Fibroblast of villous mesenchyme (primary cell): Measurements from ENCODE around the gene SMARCD3. TPM values are rescaled to one million over a fixed set of nuclear protein-coding genes. Genes with fewer than 3 reads are reported as not detected.

Experiments
- DNase-seq: peaks from one replicate; pipeline ENCODE4 v3.0.0-alpha.2; 2010; ENCODE audit warnings: low read depth
- H3K4me3 ChIP-seq: 2 replicates; pipeline ENCODE4 v1.5.1; 2011; ENCODE audit warnings: low read depth, mild to moderate bottlenecking, low read length
- CTCF ChIP-seq: IDR thresholded peaks from 2 replicates; pipeline ENCODE4 v1.5.1; 2012; ENCODE audit warnings: low read depth, mild to moderate bottlenecking, low read length; ENCODE audit not compliant: insufficient read depth
- total RNA-seq: library from RNA; depleted of rRNA; stranded (reverse); fragments of >200 nt; gene quantifications from 2 replicates; pipeline ENCODE4 v1.2.3, GENCODE V29; 2012

Gene SMARCD3
- total RNA-seq, 1 donor: 32.0 TPM

- no peak for TF ChIP-seq CTCF
These were observed 13.0 kb upstream of the SMARCD3 start for GRCh38 chr7:151261529-151261928.

GRCh38 chr7:151260883-151261282, 12.4 kb upstream of the SMARCD3 start:
- DNase-seq: no peak
- H3K4me3 ChIP-seq: no peak overlapping the region
- TF ChIP-seq CTCF: no peak

More at GRCh38 chr7:151261529-151261928, 13.0 kb upstream of the SMARCD3 start:
- DNase-seq: no peak
- no peak overlapping the region for H3K4me3 ChIP-seq

GRCh38 chr7:151260471-151260870, 12.0 kb upstream of the SMARCD3 start:
- TF ChIP-seq CTCF: no peak
- DNase-seq: no peak
- no peak overlapping the region for H3K4me3 ChIP-seq

- no peak for TF ChIP-seq CTCF
- DNase-seq: no peak
- no peak overlapping the region for H3K4me3 ChIP-seq
These were observed 9.5 kb upstream of the SMARCD3 start for GRCh38 chr7:151257990-151258389.

GRCh38 chr7:151256410-151257045, 8.0 kb upstream of the SMARCD3 start:
- no peak for TF ChIP-seq CTCF
- no peak overlapping the region for H3K4me3 ChIP-seq
- no peak for DNase-seq

- H3K4me3 ChIP-seq: no peak overlapping the region
- no peak for TF ChIP-seq CTCF
- DNase-seq: no peak
These were observed 6.9 kb upstream of the SMARCD3 start for GRCh38 chr7:151255390-151255789.

- no peak for TF ChIP-seq CTCF
- H3K4me3 ChIP-seq: no peak overlapping the region
- no peak for DNase-seq
These were observed 6.4 kb upstream of the SMARCD3 start for GRCh38 chr7:151254851-151255250.
